Measurements from ENCODE around the gene C2orf92. TPM values are rescaled to one million over a fixed set of nuclear protein-coding genes. Genes with fewer than 3 reads are reported as not detected.

Gene C2orf92
- total RNA-seq, 1 experiment from 2014 or later = 6.0 TPM

DNA sequence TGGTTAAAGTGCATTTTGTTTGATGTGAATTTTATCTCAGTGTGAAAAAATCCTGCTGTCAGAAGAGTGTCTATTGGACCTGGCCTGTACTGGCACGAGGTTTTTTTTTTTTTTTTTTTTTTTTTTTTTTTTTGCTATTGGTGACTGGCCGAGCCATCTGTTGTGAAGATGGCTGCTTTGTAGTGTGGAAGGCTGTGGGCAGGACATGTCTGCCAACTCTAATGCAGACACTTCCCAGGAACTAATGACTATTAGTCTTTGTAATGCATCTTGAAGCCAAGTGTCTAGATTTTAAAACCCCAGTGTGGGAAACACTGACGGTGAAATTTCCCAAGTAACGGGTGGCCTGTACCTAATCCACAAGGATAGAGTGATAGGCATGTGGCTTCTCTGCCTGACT lies 78.2 kb downstream of the C2orf92 start:
- H3K9me3 ChIP-seq (ENCODE audit: control insufficient read depth, insufficient read depth, low read depth, low read length) = no peaks in the 10 kb centered on the region
- CTCF ChIA-PET = interaction anchor here (0.6 kb wide), 1 partner anchor 47 kb away, joined by 5 read pairs; no protein-coding TSS in a partner anchor
- in situ Hi-C loops (cut with HindIII; ENCODE audit: low pct_unique_long_range_greater_than_20kb, low sequenced_read_pairs) = no loop called here
- POLR2A ChIA-PET = no interaction called here
- intact Hi-C loops (cut with micrococcal nuclease; ENCODE audit: unreplicated experiment) = no loop called here
- TF ChIP-seq TCF7L2 (IDR thresholded peaks at IDR 0.05; ENCODE audit: low read depth, low read length) (no peak), REST (IDR thresholded peaks at IDR 0.05; ENCODE audit: insufficient read depth in 1 of 2, low read depth in 2 of 2, low read length in 1 of 2) (no peak), POLR2AphosphoS5 (IDR thresholded peaks at IDR 0.05; ENCODE audit: low read depth, low read length) (no peak), SIN3A (IDR thresholded peaks at IDR 0.05; ENCODE audit: borderline replicate concordance, insufficient read depth, low read depth, low read length) (no peak)
- TF ChIP-seq, protein P1, sequence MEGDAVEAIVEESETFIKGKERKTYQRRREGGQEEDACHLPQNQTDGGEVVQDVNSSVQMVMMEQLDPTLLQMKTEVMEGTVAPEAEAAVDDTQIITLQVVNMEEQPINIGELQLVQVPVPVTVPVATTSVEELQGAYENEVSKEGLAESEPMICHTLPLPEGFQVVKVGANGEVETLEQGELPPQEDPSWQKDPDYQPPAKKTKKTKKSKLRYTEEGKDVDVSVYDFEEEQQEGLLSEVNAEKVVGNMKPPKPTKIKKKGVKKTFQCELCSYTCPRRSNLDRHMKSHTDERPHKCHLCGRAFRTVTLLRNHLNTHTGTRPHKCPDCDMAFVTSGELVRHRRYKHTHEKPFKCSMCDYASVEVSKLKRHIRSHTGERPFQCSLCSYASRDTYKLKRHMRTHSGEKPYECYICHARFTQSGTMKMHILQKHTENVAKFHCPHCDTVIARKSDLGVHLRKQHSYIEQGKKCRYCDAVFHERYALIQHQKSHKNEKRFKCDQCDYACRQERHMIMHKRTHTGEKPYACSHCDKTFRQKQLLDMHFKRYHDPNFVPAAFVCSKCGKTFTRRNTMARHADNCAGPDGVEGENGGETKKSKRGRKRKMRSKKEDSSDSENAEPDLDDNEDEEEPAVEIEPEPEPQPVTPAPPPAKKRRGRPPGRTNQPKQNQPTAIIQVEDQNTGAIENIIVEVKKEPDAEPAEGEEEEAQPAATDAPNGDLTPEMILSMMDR (IDR thresholded peaks at IDR 0.05) = no peak
- H3K27ac ChIP-seq (ENCODE audit: low read length) = no peak overlapping the region
- DNase-seq (ENCODE audit: low read depth, low spot score) = no peak
- H3K27me3 ChIP-seq (ENCODE audit: control insufficient read depth, insufficient read depth, low read length) = no peaks in the 10 kb centered on the region
- no peak for ATAC-seq
- no TSS peak for BruUV-seq (replicated peaks)
- no peaks in the 10 kb centered on the region for H3K36me3 ChIP-seq (ENCODE audit: control insufficient read depth, insufficient read depth, low read length)
- H3K4me3 ChIP-seq (ENCODE audit: low read depth in 2 of 2, low read length in 2 of 2) = no peak overlapping the region
- H3K4me1 ChIP-seq (ENCODE audit: control insufficient read depth, insufficient read depth, low read length) = no peaks in the 10 kb centered on the region

DNA sequence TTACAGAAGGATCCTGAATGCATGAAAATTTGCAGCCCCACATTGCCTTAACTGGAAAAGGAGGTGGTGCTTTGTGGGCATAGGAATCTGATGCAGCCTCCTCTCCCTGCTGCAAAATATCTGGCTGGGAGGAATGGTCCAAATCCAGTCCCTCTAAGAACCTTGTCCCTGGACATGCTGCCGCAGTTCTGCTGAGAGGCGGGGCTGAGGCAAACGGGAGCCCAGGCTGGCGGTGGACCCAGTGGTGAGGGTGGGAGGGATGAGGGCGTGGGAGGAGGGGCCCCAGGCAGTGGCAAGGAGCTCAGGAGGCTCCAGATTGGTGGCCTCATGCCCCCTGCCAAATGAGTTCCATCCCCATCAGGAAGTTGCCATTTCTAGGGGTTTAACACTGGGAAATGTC lies 80.1 kb downstream of the C2orf92 start:
- H3K27me3 ChIP-seq (ENCODE audit: control insufficient read depth, insufficient read depth, low read length) = no peaks in the 10 kb centered on the region
- in situ Hi-C loops (cut with HindIII; ENCODE audit: low pct_unique_long_range_greater_than_20kb, low sequenced_read_pairs) (no loop called here), intact Hi-C loops (cut with micrococcal nuclease; ENCODE audit: unreplicated experiment) (no loop called here)
- ATAC-seq (no peak), DNase-seq (ENCODE audit: low read depth, low spot score) (no peak)
- H3K4me3 ChIP-seq (ENCODE audit: low read depth in 2 of 2, low read length in 2 of 2) = no peak overlapping the region
- H3K9me3 ChIP-seq (ENCODE audit: control insufficient read depth, insufficient read depth, low read depth, low read length) = no peaks in the 10 kb centered on the region
- TF ChIP-seq POLR2AphosphoS5 (IDR thresholded peaks at IDR 0.05; ENCODE audit: low read depth, low read length) (no peak), TCF7L2 (IDR thresholded peaks at IDR 0.05; ENCODE audit: low read depth, low read length) (no peak), SIN3A (IDR thresholded peaks at IDR 0.05; ENCODE audit: borderline replicate concordance, insufficient read depth, low read depth, low read length) (no peak), REST (IDR thresholded peaks at IDR 0.05; ENCODE audit: insufficient read depth in 1 of 2, low read depth in 2 of 2, low read length in 1 of 2) (no peak)
- TF ChIP-seq, protein P1 (IDR thresholded peaks at IDR 0.05) = no peak
- no peaks in the 10 kb centered on the region for H3K36me3 ChIP-seq (ENCODE audit: control insufficient read depth, insufficient read depth, low read length)
- BruUV-seq (replicated peaks) = no TSS peak
- ChIA-PET CTCF (no interaction called here), POLR2A (no interaction called here)
- no peak overlapping the region for H3K27ac ChIP-seq (ENCODE audit: low read length)
- H3K4me1 ChIP-seq (ENCODE audit: control insufficient read depth, insufficient read depth, low read length) = no peaks in the 10 kb centered on the region
